Eye (tissue), 1 donor: ENCODE results near the gene BIN1.
A peak's percentile ranks its signal among the peaks of the same experiment; 100 is the strongest.
"Not testable (repeated sequence)": the region's sequence is repeated elsewhere in the genome, so short reads cannot be mapped to it uniquely, and the experiment has no call there.

Experiments used
- DNase-seq: peaks from one replicate; pipeline ENCODE4 v3.0.0-alpha.2; 2015

BIN1 gene

GRCh38 chr2:127130421-127130820, 23.5 kb upstream of the BIN1 start:
- no peak for DNase-seq

GRCh38 chr2:127129937-127130336, 23.0 kb upstream of the BIN1 start:
- no peak for DNase-seq

GRCh38 chr2:127128445-127128904, 21.5 kb upstream of the BIN1 start:
- DNase-seq: peak; percentile 67

GRCh38 chr2:127125821-127126220, 18.9 kb upstream of the BIN1 start:
- DNase-seq: no peak

- DNase-seq: no peak
Measured at GRCh38 chr2:127124426-127124825, 17.5 kb upstream of the BIN1 start.

GRCh38 chr2:127122361-127123027, 15.5 kb upstream of the BIN1 start:
- no peak for DNase-seq

- no peak for DNase-seq
Measured at GRCh38 chr2:127121776-127122176, 14.8 kb upstream of the BIN1 start.

- DNase-seq: no peak
Measured at GRCh38 chr2:127121353-127121752, 14.4 kb upstream of the BIN1 start.

GRCh38 chr2:127120408-127120807, 13.5 kb upstream of the BIN1 start:
- DNase-seq: not testable (repeated sequence)

GRCh38 chr2:127118467-127118866, 11.5 kb upstream of the BIN1 start:
- no peak for DNase-seq

GRCh38 chr2:127118038-127118437, 11.1 kb upstream of the BIN1 start:
- no peak for DNase-seq

- DNase-seq: no peak
Measured at GRCh38 chr2:127117603-127118002, 10.6 kb upstream of the BIN1 start.

GRCh38 chr2:127115471-127116199, 8.7 kb upstream of the BIN1 start:
- DNase-seq: no peak

GRCh38 chr2:127110985-127111384, 4.0 kb upstream of the BIN1 start:
- DNase-seq: no peak

GRCh38 chr2:127108090-127108523, 1.2 kb upstream of the BIN1 start:
- no peak for DNase-seq

- DNase-seq: no peak
Measured at GRCh38 chr2:127107622-127107999, 657 bp upstream of the BIN1 start.

GRCh38 chr2:127106457-127106990, 430 bp downstream of the BIN1 start:
- DNase-seq: peak; percentile 80

GRCh38 chr2:127105656-127106456, 1.1 kb downstream of the BIN1 start:
- DNase-seq: peak; percentile 89

GRCh38 chr2:127104881-127105655, 1.9 kb downstream of the BIN1 start:
- DNase-seq: peak; percentile 57

GRCh38 chr2:127104166-127104660, 2.7 kb downstream of the BIN1 start:
- no peak for DNase-seq

GRCh38 chr2:127103243-127104165, 3.5 kb downstream of the BIN1 start:
- no peak for DNase-seq
